Thyroid gland (tissue), 4 donors: ENCODE data around the gene DCUN1D2. TPM values are rescaled to one million over a fixed set of nuclear protein-coding genes. Genes with fewer than 3 reads are reported as not detected.

Experiments
- DNase-seq, 2 donors: peaks; one replicate each; pipeline ENCODE4 v3.0.0-alpha.2; 2019
- H3K27ac ChIP-seq, 3 donors: fragments of 200-600 bp; sonication (generic); 1 replicate in 2 of 3; 2 replicates in 1 of 3; pipeline ENCODE4 v1.5.1; 2016 to 2019; ENCODE audit warnings: mild to moderate bottlenecking in 1 of 3, moderate library complexity in 1 of 3
- H3K27me3 ChIP-seq: fragments of 200-600 bp; sonication (generic); one replicate; pipeline ENCODE4 v1.5.1; 2019
- H3K36me3 ChIP-seq, 2 donors: fragments of 200-600 bp; sonication (generic); one replicate each; pipeline ENCODE4 v1.5.1; 2016 to 2019
- H3K4me1 ChIP-seq, 2 donors: fragments of 200-600 bp; sonication (generic); one replicate each; pipeline ENCODE4 v1.5.1; 2017 to 2019
- H3K4me3 ChIP-seq, 3 donors: fragments of 200-600 bp; sonication (generic); replicated peaks in 1 of 3; 1 replicate in 2 of 3; 2 replicates in 1 of 3; pipeline ENCODE4 v1.5.1; 2016; ENCODE audit warnings: mild to moderate bottlenecking in 1 of 3
- H3K9me3 ChIP-seq: fragments of 200-600 bp; sonication (generic); one replicate; pipeline ENCODE4 v1.5.1; 2017
- CTCF ChIP-seq, 6 experiments: fragments of 200-600 bp in 3 of 6; fragments of 450-650 bp in 3 of 6; sonication (generic) in 3 of 6; IDR thresholded peaks; one replicate each; pipeline ENCODE4 v1.5.1; 2016 to 2019; ENCODE audit warnings: antibody characterized with exemption in 6 of 6, mild to moderate bottlenecking in 2 of 6, inconsistent platforms in 1 of 6, moderate library complexity in 1 of 6
- POLR2A ChIP-seq, 2 donors: fragments of 450-650 bp; IDR thresholded peaks; one replicate each; pipeline ENCODE4 v1.6.1; 2017; ENCODE audit warnings: antibody characterized with exemption in 2 of 2, mild to moderate bottlenecking in 2 of 2, moderate library complexity in 1 of 2
- WGBS, 2 donors: methylation state at CpG; one replicate each; pipeline ENCODE4 v1.1.5; 2017; 5-methylcytosine and 5-hydroxymethylcytosine counted together
- intact Hi-C: fragments of 100-400 bp; cut with DNase I; formaldehyde crosslinking; loops from one replicate; pipeline ENCODE4 v1.15.1; 2023
- total RNA-seq, 4 donors: library from RNA; depleted of rRNA; stranded (reverse); fragments of >200 nt; gene quantifications; one replicate each; pipeline ENCODE4 v1.2.3, GENCODE V29; 2016

The DCUN1D2 gene
- total RNA-seq, 4 donors from 2014 or later, result 8.8 to 15.3 (median 10.4) TPM

DNA sequence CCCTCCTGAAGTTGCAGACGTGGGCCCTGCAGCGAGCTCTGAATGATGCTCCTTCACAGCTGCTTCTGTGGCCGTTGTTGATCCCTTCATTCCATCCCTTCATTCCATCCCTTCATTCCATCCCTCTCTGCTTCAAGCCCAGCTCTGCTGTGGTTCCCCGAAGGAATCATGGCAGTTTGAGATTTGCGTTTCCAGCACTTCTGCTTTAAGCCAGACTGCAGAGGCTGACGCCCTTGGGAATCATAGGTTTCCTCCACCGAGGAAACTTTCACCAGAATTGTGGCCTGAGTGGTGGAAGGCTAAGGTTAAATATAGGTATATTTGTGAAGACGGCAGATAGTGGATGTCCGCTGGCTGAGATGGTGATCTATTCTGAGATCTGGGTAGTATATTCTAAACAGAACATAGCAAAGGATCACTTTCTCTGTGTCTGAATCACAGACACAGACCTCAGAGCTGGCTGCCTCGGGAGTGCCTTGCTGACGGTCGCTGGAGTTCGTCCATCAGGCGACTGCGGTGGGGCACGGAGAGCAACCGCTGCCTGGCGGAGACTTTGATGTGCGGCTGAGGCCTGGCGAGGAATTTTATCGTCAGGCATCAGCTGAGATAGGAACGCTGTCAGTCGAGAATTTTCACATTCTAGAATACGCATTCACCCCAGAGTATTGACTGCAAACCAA lies 42.8 kb upstream of the DCUN1D2 start:
- H3K4me1 ChIP-seq, result peaks cover 3 to 7% of the 10 kb centered on the region in 2 donors
- H3K9me3 ChIP-seq, result no peaks in the 10 kb centered on the region
- no peaks in the 10 kb centered on the region for H3K36me3 ChIP-seq
- 74 to 80% methylated on average over 20 to 24 of the region's 24 CpGs for WGBS, 2 donors
- H3K4me3 ChIP-seq, result no peak overlapping the region
- TF ChIP-seq POLR2A (IDR thresholded peaks at IDR 0.05), result no peak
- TF ChIP-seq CTCF (IDR thresholded peaks at IDR 0.05), result no peak
- intact Hi-C loops, result no loop called here
- no peak overlapping the region for H3K27ac ChIP-seq
- H3K27me3 ChIP-seq, result no peaks in the 10 kb centered on the region
- no peak for DNase-seq

GRCh38 chr13:113532156-113532806 lies 41.8 kb upstream of the DCUN1D2 start:
- TF ChIP-seq CTCF (IDR thresholded peaks at IDR 0.05) (no peak), POLR2A (IDR thresholded peaks at IDR 0.05) (no peak)
- no peaks in the 10 kb centered on the region for H3K9me3 ChIP-seq
- H3K36me3 ChIP-seq, result no peaks in the 10 kb centered on the region
- intact Hi-C loops, result no loop called here
- H3K27me3 ChIP-seq, result no peaks in the 10 kb centered on the region
- no peak overlapping the region for H3K27ac ChIP-seq
- no peak overlapping the region for H3K4me3 ChIP-seq
- WGBS, 2 donors, result 80 to 81% methylated on average over 10 to 12 of the region's 16 CpGs
- peaks cover 9 to 16% of the 10 kb centered on the region in 2 donors for H3K4me1 ChIP-seq
- peak in 1 of 2 donors; percentile 14 for DNase-seq

DNA sequence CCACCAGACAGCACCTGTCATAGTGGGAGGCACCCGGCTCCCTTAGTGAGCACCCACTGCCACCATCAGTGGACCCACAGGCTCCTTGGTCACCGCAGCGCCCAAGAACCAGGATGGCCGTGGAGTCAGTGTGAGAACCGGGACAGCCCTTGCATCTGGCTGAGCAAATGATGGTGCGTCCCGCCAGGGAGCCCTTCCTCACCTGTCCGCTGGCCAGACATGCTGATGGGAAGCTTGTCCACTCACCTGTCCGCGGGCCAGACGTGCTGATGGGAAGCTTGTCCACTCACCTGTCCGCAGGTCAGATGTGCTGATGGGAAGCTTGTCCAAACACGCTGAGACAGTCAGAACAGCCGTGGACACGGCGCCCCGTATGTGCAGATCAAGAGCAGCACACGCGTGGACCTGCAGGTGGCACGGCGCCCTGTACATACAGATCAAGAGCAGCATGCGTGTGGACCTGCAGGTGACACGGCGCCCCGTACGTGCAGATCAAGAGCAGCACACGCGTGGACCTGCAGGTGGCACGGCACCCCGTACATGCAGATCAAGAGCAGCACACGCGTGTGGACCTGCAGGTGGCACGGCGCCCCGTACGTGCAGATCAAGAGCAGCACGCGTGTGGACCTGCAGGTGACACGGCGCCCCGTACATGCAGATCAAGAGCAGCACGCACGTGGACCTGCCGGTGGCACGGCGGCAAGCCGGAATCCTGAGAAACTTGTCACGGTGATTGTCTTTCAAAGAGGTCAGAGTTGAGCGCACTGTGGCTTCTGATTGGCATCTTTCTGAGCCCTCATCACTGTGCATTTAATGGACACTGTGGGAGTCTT lies 40.7 kb upstream of the DCUN1D2 start:
- no peaks in the 10 kb centered on the region for H3K9me3 ChIP-seq
- 94 to 97% methylated on average over 37 to 44 of the region's 49 CpGs for WGBS, 2 donors
- peaks cover 9 to 23% of the 10 kb centered on the region in 2 donors for H3K4me1 ChIP-seq
- H3K36me3 ChIP-seq, result no peaks in the 10 kb centered on the region
- H3K27ac ChIP-seq, result no peak overlapping the region
- no peak overlapping the region for H3K4me3 ChIP-seq
- TF ChIP-seq POLR2A (IDR thresholded peaks at IDR 0.05), result no peak
- no peak for TF ChIP-seq CTCF (IDR thresholded peaks at IDR 0.05)
- intact Hi-C loops, result no loop called here
- no peak for DNase-seq
- H3K27me3 ChIP-seq, result no peaks in the 10 kb centered on the region

GRCh38 chr13:113528813-113529180 lies 38.3 kb upstream of the DCUN1D2 start:
- 33 to 41% methylated on average over 10 of the region's 10 CpGs for WGBS, 2 donors
- Histone ChIP-seq H3K36me3 (no peaks in the 10 kb centered on the region), H3K9me3 (no peaks in the 10 kb centered on the region), H3K27me3 (no peaks in the 10 kb centered on the region), H3K4me3 (no peak overlapping the region), H3K4me1 (peaks cover 9 to 23% of the 10 kb centered on the region in 2 donors), H3K27ac (no peak overlapping the region)
- intact Hi-C loops, result no loop called here
- no peak for TF ChIP-seq POLR2A (IDR thresholded peaks at IDR 0.05)
- no peak for TF ChIP-seq CTCF (IDR thresholded peaks at IDR 0.05)
- peak; percentile 65 to 76 for DNase-seq
